HepG2 (cell line): ENCODE measurements around the gene EXOSC9.

Experiments
- FOXK2 ChIP-seq: fragments of 450-650 bp; IDR thresholded peaks from 2 replicates; pipeline ENCODE4 v1.6.1; 2016
- REXO4 ChIP-seq: sonication (generic); formaldehyde crosslinking; IDR thresholded peaks from 2 replicates; pipeline ENCODE4 v1.8.0; 2022; ENCODE audit warnings: missing genetic modification reagents, mild to moderate bottlenecking, borderline replicate concordance
- ZNF207 ChIP-seq: fragments of 450-650 bp; IDR thresholded peaks from 2 replicates; pipeline ENCODE4 v1.6.1; 2016; ENCODE audit warnings: antibody characterized with exemption, borderline replicate concordance
- TF ChIP-seq, protein P1 (sequence below): sonication (generic); formaldehyde crosslinking; IDR thresholded peaks from 2 replicates; pipeline ENCODE4 v1.4.0; 2020; ENCODE audit warnings: low read depth, mild to moderate bottlenecking, missing genetic modification reagents

DNA sequence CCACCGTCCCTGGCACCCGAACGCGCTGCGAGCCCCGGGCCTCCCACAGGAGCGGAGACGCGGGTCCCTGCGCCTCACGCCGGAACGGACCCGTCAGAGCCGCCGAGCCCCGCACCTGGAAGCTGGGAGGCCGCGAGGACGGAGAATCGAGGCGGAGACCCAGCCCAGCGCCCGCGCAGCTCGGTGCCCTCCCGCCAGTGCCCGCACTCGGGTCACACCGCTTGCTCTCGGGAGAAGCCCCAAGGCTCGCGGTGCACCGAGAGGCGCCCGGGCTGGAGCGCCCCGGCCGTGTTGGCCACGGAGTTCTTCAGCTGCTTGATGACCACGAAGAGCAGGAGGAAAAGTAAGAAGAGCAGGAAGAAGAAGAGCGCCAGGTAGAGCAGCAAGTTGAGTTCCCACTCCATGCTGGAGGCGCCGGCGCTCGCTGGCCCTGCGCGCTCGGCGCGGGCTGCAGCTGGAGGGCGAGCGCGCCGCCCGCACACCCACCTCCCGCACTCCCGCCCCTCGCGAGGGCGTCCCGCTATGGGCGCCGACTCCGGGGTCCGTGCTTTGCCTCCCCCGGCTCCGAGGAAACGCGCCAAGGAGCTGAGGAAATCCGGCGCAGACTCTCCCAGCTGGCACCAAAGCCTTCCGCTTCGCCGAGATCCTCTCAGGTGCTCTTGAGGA is 36.3 kb upstream of the EXOSC9 start, which contains the start of gene SMIM43:
- no peak for TF ChIP-seq REXO4 (CRISPR knock-in tag)
- TF ChIP-seq FOXK2, result no peak
- TF ChIP-seq, protein P1, sequence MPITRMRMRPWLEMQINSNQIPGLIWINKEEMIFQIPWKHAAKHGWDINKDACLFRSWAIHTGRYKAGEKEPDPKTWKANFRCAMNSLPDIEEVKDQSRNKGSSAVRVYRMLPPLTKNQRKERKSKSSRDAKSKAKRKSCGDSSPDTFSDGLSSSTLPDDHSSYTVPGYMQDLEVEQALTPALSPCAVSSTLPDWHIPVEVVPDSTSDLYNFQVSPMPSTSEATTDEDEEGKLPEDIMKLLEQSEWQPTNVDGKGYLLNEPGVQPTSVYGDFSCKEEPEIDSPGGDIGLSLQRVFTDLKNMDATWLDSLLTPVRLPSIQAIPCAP, result no peak
- no peak for TF ChIP-seq ZNF207
